H1 (cell line): ENCODE data around the gene ARFRP1. TPM values are rescaled to one million over a fixed set of nuclear protein-coding genes. Genes with fewer than 3 reads are reported as not detected.

ENCODE experiments used
- CTCF ChIA-PET: fragments of 300-600 bp; sonication (Branson Sonifier 250); formaldehyde crosslinking; loops from one replicate; lab custom pipeline; 2021; ENCODE audit not compliant: partially characterized antibody; lab: Charles Lee
- POLR2A ChIA-PET: fragments of 300-600 bp; sonication (Branson Sonifier 250); formaldehyde crosslinking; loops from one replicate; lab custom pipeline; 2021; ENCODE audit warnings: inconsistent platforms; ENCODE audit not compliant: partially characterized antibody; lab: Charles Lee
- DNase-seq, 2 experiments: peaks; one replicate each; pipeline versions ENCODE4 v3.0.0 to v3.0.0-alpha.2; 2010 to 2022; ENCODE audit warnings: low spot score in 2 of 2, low read depth in 1 of 2, mixed read lengths in 1 of 2
- FAIRE-seq: peaks from 2 replicates; lab custom pipeline; 2011; peaks lifted over from hg19 to GRCh38; lab: Jason Lieb, UNC
- H2AFZ ChIP-seq: 2 replicates; pipeline ENCODE4 v1.8.1; 2012; ENCODE audit warnings: low read length, inconsistent platforms
- H2AK5ac ChIP-seq: 2 replicates; pipeline ENCODE4 v1.6.1; 2013; ENCODE audit warnings: low read depth, low read length
- H2BK120ac ChIP-seq: replicated peaks from 2 replicates; pipeline ENCODE3; 2013; ENCODE audit warnings: low read depth, low read length, inconsistent platforms
- H2BK12ac ChIP-seq: 2 replicates; pipeline ENCODE4 v1.6.1; 2013; ENCODE audit warnings: low read depth, low read length
- H2BK15ac ChIP-seq: 2 replicates; pipeline ENCODE4 v1.6.1; 2013; ENCODE audit warnings: low read length
- H2BK20ac ChIP-seq: 2 replicates; pipeline ENCODE4 v1.6.1; 2013; ENCODE audit warnings: low read length
- H2BK5ac ChIP-seq: 2 replicates; pipeline ENCODE4 v1.6.1; 2013; ENCODE audit warnings: low read depth, low read length
- H3K14ac ChIP-seq: 2 replicates; pipeline ENCODE4 v1.6.1; 2013; ENCODE audit warnings: inconsistent platforms; ENCODE audit not compliant: insufficient read length
- H3K18ac ChIP-seq: 2 replicates; pipeline ENCODE4 v1.6.1; 2013; ENCODE audit warnings: low read length; ENCODE audit errors: extremely low read depth
- H3K23ac ChIP-seq: 2 replicates; pipeline ENCODE4 v1.6.1; 2013; ENCODE audit warnings: inconsistent platforms; ENCODE audit not compliant: insufficient read length
- H3K23me2 ChIP-seq: 2 replicates; pipeline ENCODE4 v1.6.1; 2013; ENCODE audit warnings: low read depth, low read length
- H3K27ac ChIP-seq: 2 replicates; pipeline ENCODE4 v1.6.1; 2011; ENCODE audit warnings: low read depth, low read length, inconsistent platforms
- H3K27me3 ChIP-seq, 4 experiments: replicated peaks in 1 of 4; 1 replicate in 1 of 4; 2 replicates in 3 of 4; pipeline versions ENCODE4 v1.6.1 to v1.8.1; 2011 to 2013; ENCODE audit warnings: low read length in 3 of 4, mild to moderate bottlenecking in 3 of 4, inconsistent platforms in 2 of 4, mixed read lengths in 2 of 4, moderate library complexity in 1 of 4; ENCODE audit not compliant: control insufficient read depth in 3 of 4, insufficient read depth in 3 of 4; ENCODE audit errors: extremely low read depth in 1 of 4
- H3K36me3 ChIP-seq, 4 experiments: 2 replicates each; pipeline versions ENCODE4 v1.6.1 to v1.8.1; 2011 to 2013; ENCODE audit warnings: mild to moderate bottlenecking in 4 of 4, low read length in 3 of 4, moderate library complexity in 2 of 4, control low read depth in 1 of 4, inconsistent platforms in 1 of 4; ENCODE audit not compliant: insufficient read depth in 4 of 4, control insufficient read depth in 2 of 4
- H3K4ac ChIP-seq: replicated peaks from 2 replicates; pipeline ENCODE3; 2013; ENCODE audit warnings: low read length, low read depth, mixed read lengths, inconsistent platforms; ENCODE audit not compliant: insufficient read length
- H3K4me1 ChIP-seq, 4 experiments: replicated peaks in 1 of 4; 1 replicate in 1 of 4; 2 replicates in 3 of 4; pipeline versions ENCODE4 v1.6.1 to v1.8.1; 2011 to 2013; ENCODE audit warnings: low read length in 3 of 4, inconsistent platforms in 2 of 4, mixed read lengths in 1 of 4; ENCODE audit not compliant: insufficient read depth in 4 of 4, control insufficient read depth in 3 of 4
- H3K4me2 ChIP-seq, 2 experiments: 2 replicates each; pipeline versions ENCODE4 v1.6.1 to v1.8.1; 2011 to 2013; ENCODE audit warnings: low read depth in 2 of 2, low read length in 2 of 2, control low read depth in 1 of 2, inconsistent platforms in 1 of 2, mild to moderate bottlenecking in 1 of 2; ENCODE audit not compliant: insufficient read depth in 1 of 2
- H3K4me3 ChIP-seq, 4 experiments: fragments of 200-600, 300-600 bp in 1 of 4; sonication (generic), shearing (Covaris generic), sonication (Bioruptor Twin) in 1 of 4; 2 replicates each; pipeline versions ENCODE4 v1.5.1 to v1.8.1; 2011 to 2016; ENCODE audit warnings: low read length in 4 of 4, low read depth in 3 of 4, control low read depth in 2 of 4, inconsistent platforms in 2 of 4, mild to moderate bottlenecking in 2 of 4, mixed read lengths in 1 of 4, moderate library complexity in 1 of 4; ENCODE audit not compliant: insufficient read depth in 2 of 4; ENCODE audit errors: extremely low read depth in 1 of 4
- H3K56ac ChIP-seq: replicated peaks from 2 replicates; pipeline ENCODE3; 2013; ENCODE audit warnings: low read depth, mild to moderate bottlenecking, mixed read lengths, low read length, inconsistent platforms; ENCODE audit not compliant: insufficient read length
- H3K79me1 ChIP-seq: 2 replicates; pipeline ENCODE4 v1.6.1; 2013; ENCODE audit warnings: low read depth, low read length, control low read depth
- H3K79me2 ChIP-seq, 2 experiments: 2 replicates each; pipeline versions ENCODE4 v1.6.1 to v1.8.1; 2012 to 2013; ENCODE audit warnings: low read length in 2 of 2, mild to moderate bottlenecking in 2 of 2, inconsistent platforms in 1 of 2; ENCODE audit not compliant: insufficient read depth in 2 of 2, control insufficient read depth in 1 of 2
- H3K9ac ChIP-seq, 4 experiments: replicated peaks in 1 of 4; 1 replicate in 1 of 4; 2 replicates in 3 of 4; pipeline versions ENCODE4 v1.6.1 to v1.8.1; 2011 to 2013; ENCODE audit warnings: low read depth in 3 of 4, low read length in 3 of 4, control low read depth in 2 of 4, mild to moderate bottlenecking in 2 of 4, moderate library complexity in 2 of 4, inconsistent platforms in 1 of 4; ENCODE audit errors: extremely low read depth in 1 of 4
- H3K9me3 ChIP-seq, 2 experiments: 2 replicates each; pipeline versions ENCODE4 v1.6.1 to v1.8.1; 2012 to 2013; ENCODE audit warnings: mild to moderate bottlenecking in 2 of 2, moderate library complexity in 2 of 2, control low read depth in 1 of 2, inconsistent platforms in 1 of 2, low read depth in 1 of 2, low read length in 1 of 2, mixed read lengths in 1 of 2; ENCODE audit not compliant: insufficient read depth in 2 of 2
- H4K20me1 ChIP-seq, 2 experiments: replicated peaks in 1 of 2; 2 replicates each; pipeline versions ENCODE3 to v1.8.1; 2011 to 2013; ENCODE audit warnings: inconsistent platforms in 2 of 2, low read length in 2 of 2, mild to moderate bottlenecking in 1 of 2; ENCODE audit not compliant: insufficient read depth in 2 of 2, control insufficient read depth in 1 of 2
- H4K5ac ChIP-seq: 2 replicates; pipeline ENCODE4 v1.6.1; 2013; ENCODE audit warnings: low read length, low read depth, mixed read lengths, inconsistent platforms; ENCODE audit not compliant: insufficient read length
- H4K8ac ChIP-seq: 2 replicates; pipeline ENCODE4 v1.8.0; 2013; ENCODE audit warnings: mild to moderate bottlenecking, moderate library complexity, low read length, inconsistent platforms; ENCODE audit not compliant: insufficient read depth; ENCODE audit errors: extremely low read depth
- H4K91ac ChIP-seq: replicated peaks from 2 replicates; pipeline ENCODE3; 2013; ENCODE audit warnings: low read length, mixed read lengths, inconsistent platforms; ENCODE audit not compliant: insufficient read length
- ASH2L ChIP-seq: fragments of 200-600, 300-600 bp; sonication (generic); IDR thresholded peaks from one replicate; pipeline ENCODE4 v1.7.1; 2017; ENCODE audit warnings: low read length
- GABPA ChIP-seq: IDR thresholded peaks from 2 replicates; pipeline ENCODE4 v1.6.1; 2011; ENCODE audit warnings: mild to moderate bottlenecking, low read length, moderate library complexity, borderline replicate concordance; ENCODE audit not compliant: insufficient read depth
- KDM1A ChIP-seq: fragments of 200-600, 300-600 bp; sonication (generic); IDR thresholded peaks from 2 replicates; pipeline ENCODE4 v1.7.1; 2016; ENCODE audit warnings: mild to moderate bottlenecking, low read length, borderline replicate concordance
- KDM5A ChIP-seq: fragments of 200-600 bp; IDR thresholded peaks from 2 replicates; pipeline ENCODE4 v1.7.1; 2012; ENCODE audit warnings: mild to moderate bottlenecking, low read length, inconsistent platforms, mixed read lengths
- PHF8 ChIP-seq: fragments of 200-600 bp; sonication (generic); conservative IDR thresholded peaks from 2 replicates; pipeline ENCODE4 v1.7.1; 2012; ENCODE audit warnings: low read depth, mild to moderate bottlenecking, inconsistent platforms, low read length, moderate library complexity
- POU5F1 ChIP-seq: IDR thresholded peaks from 2 replicates; pipeline ENCODE4 v1.6.1; 2011; ENCODE audit warnings: low read depth, mild to moderate bottlenecking, low read length, moderate library complexity
- RNF2 ChIP-seq: fragments of 200-900, 300-1000 bp; sonication (generic); IDR thresholded peaks from 2 replicates; pipeline ENCODE4 v1.7.1; 2016; ENCODE audit warnings: borderline replicate concordance, low read depth, mild to moderate bottlenecking, antibody characterized with exemption, low read length; ENCODE audit not compliant: poor library complexity, severe bottlenecking; ENCODE audit errors: missing control alignments
- SP2 ChIP-seq: IDR thresholded peaks from 2 replicates; pipeline ENCODE4 v1.6.1; 2012; ENCODE audit warnings: mild to moderate bottlenecking, low read length, inconsistent platforms
- TAF1 ChIP-seq: IDR thresholded peaks from 2 replicates; pipeline ENCODE4 v1.6.1; 2011; ENCODE audit warnings: mild to moderate bottlenecking, low read depth, low read length
- TBP ChIP-seq: IDR thresholded peaks from 2 replicates; pipeline ENCODE4 v1.6.1; 2011; ENCODE audit warnings: low read depth, low read length, improper control_type of control experiment
- WGBS, 2 experiments: shearing (Covaris generic) in 1 of 2; methylation state at CpG; one replicate each; pipeline versions ENCODE4 v1.1.6 to v1.1.7; 2013 to 2015; ENCODE audit warnings: low lambda C conversion rate in 2 of 2, mixed read lengths in 2 of 2, inconsistent platforms in 1 of 2, low coverage in 1 of 2, missing lambda C conversion rate in 1 of 2; ENCODE audit not compliant: insufficient replicate concordance in 2 of 2, insufficient coverage in 1 of 2, insufficient read length in 1 of 2; ENCODE audit errors: extremely low coverage in 1 of 2, missing lambda C conversion rate in 1 of 2; 5-methylcytosine and 5-hydroxymethylcytosine counted together
- polyA plus RNA-seq, 7 experiments: library from polyadenylated mRNA; depleted of rRNA in 3 of 7; stranded (reverse) in 5 of 7; unstranded in 2 of 7; fragments of >200 nt in 5 of 7; fragments of 200-250 nt in 2 of 7; gene quantifications; 1 replicate in 5 of 7; 2 replicates in 1 of 7; 4 replicates in 1 of 7; pipeline versions ENCODE4 v1.2.1 to v1.2.3, GENCODE V29; 2011 to 2013; ENCODE audit warnings: missing spikeins in 2 of 7, mixed read lengths in 2 of 7
- total RNA-seq: library from RNA; stranded (reverse); fragmentation: NEBNext Ultra II Directional; extraction: Animal tissue kit (Norgen Biotek cat#: 25700); gene quantifications from 2 replicates; pipeline ENCODE4 v1.2.1, GENCODE V29; 2021
- TF ChIP-seq, protein P1 (sequence below): IDR thresholded peaks from 2 replicates; pipeline ENCODE4 v1.6.1; 2012; ENCODE audit warnings: low read length, inconsistent platforms

ARFRP1 gene
- total and polyA plus RNA-seq, 2 of the 8 experiments (the other 6 are each of a cell fraction or from before 2014, with no cell fraction given): 12.9 to 22.9 TPM

GRCh38 chr20:63711085-63711645, 3.4 kb upstream of the ARFRP1 start:
- POLR2A ChIA-PET: interaction anchor here (1.8 to 1.9 kb wide), 2 partner anchors 8 to 12 kb away, joined by 5 to 6 read pairs; no protein-coding TSS in a partner anchor
- CTCF ChIA-PET: interaction anchor here (1.0 to 1.3 kb wide), 3 partner anchors 14 to 63 kb away, joined by 3 to 4 read pairs (median 4); no protein-coding TSS in a partner anchor
- peaks cover 2 to 21% (median 4%) of the 10 kb centered on the region in 4 experiments for H3K36me3 ChIP-seq
- no peak for TF ChIP-seq RNF2
- TF ChIP-seq ASH2L: no peak
- no peak for TF ChIP-seq TAF1
- TF ChIP-seq PHF8: no peak
- TF ChIP-seq TBP: no peak
- TF ChIP-seq, protein P1, sequence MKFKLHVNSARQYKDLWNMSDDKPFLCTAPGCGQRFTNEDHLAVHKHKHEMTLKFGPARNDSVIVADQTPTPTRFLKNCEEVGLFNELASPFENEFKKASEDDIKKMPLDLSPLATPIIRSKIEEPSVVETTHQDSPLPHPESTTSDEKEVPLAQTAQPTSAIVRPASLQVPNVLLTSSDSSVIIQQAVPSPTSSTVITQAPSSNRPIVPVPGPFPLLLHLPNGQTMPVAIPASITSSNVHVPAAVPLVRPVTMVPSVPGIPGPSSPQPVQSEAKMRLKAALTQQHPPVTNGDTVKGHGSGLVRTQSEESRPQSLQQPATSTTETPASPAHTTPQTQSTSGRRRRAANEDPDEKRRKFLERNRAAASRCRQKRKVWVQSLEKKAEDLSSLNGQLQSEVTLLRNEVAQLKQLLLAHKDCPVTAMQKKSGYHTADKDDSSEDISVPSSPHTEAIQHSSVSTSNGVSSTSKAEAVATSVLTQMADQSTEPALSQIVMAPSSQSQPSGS: no peak
- no peak for TF ChIP-seq GABPA
- TF ChIP-seq KDM5A: no peak
- TF ChIP-seq SP2: no peak
- no peak for TF ChIP-seq POU5F1
- TF ChIP-seq KDM1A: no peak

More at GRCh38 chr20:63711085-63711645, 3.4 kb upstream of the ARFRP1 start:
- H3K4ac ChIP-seq: no peak overlapping the region
- H2BK20ac ChIP-seq: no peak overlapping the region
- no peak overlapping the region for H3K9ac ChIP-seq
- no peak for FAIRE-seq
- H4K5ac ChIP-seq: no peak overlapping the region
- H3K18ac ChIP-seq: no peak overlapping the region
- H2BK120ac ChIP-seq: no peak overlapping the region
- no peak overlapping the region for H2AFZ ChIP-seq
- H2BK15ac ChIP-seq: no peak overlapping the region
- H3K56ac ChIP-seq: no peak overlapping the region
- H2AK5ac ChIP-seq: no peak overlapping the region
- H3K4me1 ChIP-seq: peaks cover 0 to 11% (median 6%) of the 10 kb centered on the region in 4 experiments; a peak in 5 of 7 replicates
- H3K4me2 ChIP-seq: no peak overlapping the region
- DNase-seq: no peak
- no peak overlapping the region for H4K8ac ChIP-seq
- no peaks in the 10 kb centered on the region for H3K9me3 ChIP-seq
- H2BK12ac ChIP-seq: no peak overlapping the region
- peaks cover 0 to 65% of the 10 kb centered on the region in 2 experiments; a peak in 3 of 4 replicates for H3K79me2 ChIP-seq
- H4K91ac ChIP-seq: no peak overlapping the region
- H3K27ac ChIP-seq: no peak overlapping the region
- H3K4me3 ChIP-seq: no peak overlapping the region
- H3K79me1 ChIP-seq: peaks cover 5% of the 10 kb centered on the region; the same call in 1 of the 2 replicates
- H2BK5ac ChIP-seq: no peak overlapping the region
- H3K23me2 ChIP-seq: peaks cover 5% of the 10 kb centered on the region; the same call in 1 of the 2 replicates
- H3K23ac ChIP-seq: no peak overlapping the region
- no peaks in the 10 kb centered on the region for H3K27me3 ChIP-seq
- H4K20me1 ChIP-seq: peaks cover 5 to 11% of the 10 kb centered on the region in 2 experiments
- 84% methylated on average over 11 of the region's 12 CpGs; no CpG with 5 or more reads in 1 of the 2 experiments for WGBS, 2 experiments
- no peak overlapping the region for H3K14ac ChIP-seq
